ENCODE results near the gene CARMIL3.

The CARMIL3 gene

DNA sequence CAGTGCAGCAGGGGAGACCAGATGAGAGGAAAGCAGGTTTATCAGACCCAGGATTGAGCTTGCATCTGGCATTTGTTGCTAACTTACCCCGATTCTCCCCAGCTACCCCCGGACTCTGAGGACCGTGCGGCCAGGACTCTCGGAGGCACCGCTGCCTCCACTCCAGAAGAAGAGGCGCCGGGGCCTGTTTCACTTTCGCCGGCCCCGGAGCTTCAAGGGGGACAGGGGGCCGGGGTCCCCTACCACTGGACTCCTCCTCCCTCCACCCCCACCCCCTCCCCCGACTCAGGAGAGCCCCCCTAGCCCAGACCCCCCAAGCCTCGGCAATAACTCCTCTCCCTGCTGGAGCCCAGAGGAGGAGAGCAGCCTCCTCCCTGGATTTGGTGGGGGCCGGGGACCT, 13.0 kb downstream of the CARMIL3 start:
- H3K4me3 Mint-ChIP-seq: no peak overlapping the region
- ATAC-seq: no peak
- DNase-seq (ENCODE audit: low spot score in 2 of 2): no peak
- no peaks in the 10 kb centered on the region for H3K9me3 Mint-ChIP-seq
- no peaks in the 10 kb centered on the region for H3K36me3 Mint-ChIP-seq
- H3K4me1 Mint-ChIP-seq: peaks cover 7% of the 10 kb centered on the region
- no peak overlapping the region for H3K27ac Mint-ChIP-seq

DNA sequence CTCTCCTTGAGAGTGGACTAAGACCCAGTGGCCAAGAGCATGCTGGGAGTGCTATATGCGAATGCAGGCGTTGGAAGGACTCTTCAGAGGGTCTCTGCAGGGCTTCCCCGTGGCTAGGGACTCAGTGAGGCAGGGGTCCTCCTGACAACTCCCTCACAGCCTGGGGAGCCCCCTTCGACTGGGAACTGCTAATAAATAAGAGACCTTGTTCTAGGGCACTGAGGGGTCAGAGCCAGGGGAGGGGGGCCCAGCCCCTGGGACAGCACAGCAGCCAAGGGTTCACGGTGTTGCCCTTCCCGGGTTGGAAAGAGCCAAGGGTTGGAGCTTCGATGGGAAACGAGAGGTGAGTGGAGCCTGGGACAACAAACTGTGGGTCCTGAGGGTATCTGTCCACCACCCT, 13.6 kb downstream of the CARMIL3 start:
- Mint-ChIP-seq H3K4me1 (peaks cover 12% of the 10 kb centered on the region), H3K4me3 (no peak overlapping the region), H3K9me3 (no peaks in the 10 kb centered on the region), H3K36me3 (no peaks in the 10 kb centered on the region), H3K27ac (peak overlapping the region; percentile 20)
- no peak for ATAC-seq
- no peak for DNase-seq (ENCODE audit: low spot score in 2 of 2)

- ATAC-seq (no peak), DNase-seq (ENCODE audit: low spot score in 2 of 2) (no peak)
- H3K9me3 Mint-ChIP-seq: no peaks in the 10 kb centered on the region
- no peaks in the 10 kb centered on the region for H3K36me3 Mint-ChIP-seq
- no peak overlapping the region for H3K27ac Mint-ChIP-seq
- peaks cover 21% of the 10 kb centered on the region for H3K4me1 Mint-ChIP-seq
- H3K4me3 Mint-ChIP-seq: no peak overlapping the region
Measured at GRCh38 chr14:24066496-24067132, 14.8 kb downstream of the CARMIL3 start.

DNA sequence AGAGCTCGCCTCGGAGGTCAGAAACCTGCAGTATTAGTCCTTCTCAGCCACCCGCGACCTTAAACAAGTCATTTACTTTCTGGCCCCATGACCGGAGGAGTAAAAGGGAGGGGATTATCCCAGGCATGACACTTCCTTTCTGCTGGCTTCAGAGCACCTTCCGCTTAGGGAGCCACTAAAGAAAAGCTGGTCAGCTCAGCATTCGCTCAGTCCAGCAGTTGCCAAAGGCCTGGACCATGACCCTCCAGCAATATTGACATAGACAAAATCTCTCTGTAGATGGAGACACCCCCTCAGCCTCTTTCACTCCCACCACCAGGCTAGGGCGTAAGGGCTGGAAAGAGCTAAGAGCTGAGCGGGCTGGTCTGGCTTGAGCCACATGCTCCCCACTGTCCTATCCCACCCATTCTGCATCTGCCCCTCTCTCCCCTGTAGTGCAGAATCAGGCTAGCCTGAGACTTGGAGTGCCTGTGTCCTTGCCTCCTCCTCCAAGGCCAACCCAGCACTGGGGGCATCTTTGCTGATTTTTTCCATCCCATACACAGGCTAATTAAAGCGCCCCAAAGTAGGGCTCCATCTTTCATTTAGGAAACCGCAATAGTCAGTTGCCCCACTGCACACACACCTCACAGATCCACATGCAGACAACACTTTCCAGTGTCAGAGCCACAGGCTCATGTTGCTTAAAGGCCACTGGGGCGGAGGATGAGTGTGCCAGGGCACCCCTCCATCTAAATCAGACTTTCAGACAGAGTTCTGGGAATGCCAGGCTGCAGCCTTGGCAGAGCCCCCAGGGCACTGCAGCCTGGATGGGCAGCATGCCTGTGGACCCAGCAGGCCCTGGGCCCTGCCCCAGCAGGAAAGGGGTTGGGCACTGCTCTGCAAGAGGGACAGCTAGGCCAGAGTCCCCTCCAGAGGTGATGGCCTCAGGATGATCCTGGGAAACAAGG, 15.6 kb downstream of the CARMIL3 start:
- ATAC-seq (no peak), DNase-seq (ENCODE audit: low spot score in 2 of 2) (no peak)
- H3K4me3 Mint-ChIP-seq: no peak overlapping the region
- H3K27ac Mint-ChIP-seq: no peak overlapping the region
- H3K9me3 Mint-ChIP-seq: no peaks in the 10 kb centered on the region
- peaks cover 21% of the 10 kb centered on the region for H3K4me1 Mint-ChIP-seq
- no peaks in the 10 kb centered on the region for H3K36me3 Mint-ChIP-seq

GRCh38 chr14:24068711-24069410, 17.1 kb downstream of the CARMIL3 start:
- H3K9me3 Mint-ChIP-seq: no peaks in the 10 kb centered on the region
- no peaks in the 10 kb centered on the region for H3K36me3 Mint-ChIP-seq
- no peak overlapping the region for H3K4me3 Mint-ChIP-seq
- ATAC-seq: no peak
- no peak overlapping the region for H3K27ac Mint-ChIP-seq
- peaks cover 15% of the 10 kb centered on the region for H3K4me1 Mint-ChIP-seq
- no peak for DNase-seq (ENCODE audit: low spot score in 2 of 2)

DNA sequence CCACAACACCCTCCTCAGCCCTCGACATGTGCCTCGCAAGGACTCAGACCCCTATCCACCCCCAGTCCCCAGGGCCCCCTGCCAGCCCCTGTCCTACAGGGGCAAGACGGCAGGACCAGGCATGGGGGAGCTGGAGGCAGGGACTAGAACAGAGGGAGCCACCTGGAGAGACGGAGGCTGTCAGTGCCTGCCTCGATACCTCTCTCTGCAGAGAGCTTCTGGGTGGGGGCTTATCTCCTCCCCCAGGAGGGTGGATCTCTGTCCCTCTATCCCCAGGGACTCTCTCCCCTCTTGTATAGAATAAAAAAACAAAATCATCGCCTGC, 17.6 kb downstream of the CARMIL3 start:
- H3K4me3 Mint-ChIP-seq: no peak overlapping the region
- no peak for ATAC-seq
- peaks cover 15% of the 10 kb centered on the region for H3K4me1 Mint-ChIP-seq
- H3K27ac Mint-ChIP-seq: no peak overlapping the region
- H3K9me3 Mint-ChIP-seq: no peaks in the 10 kb centered on the region
- DNase-seq (ENCODE audit: low spot score in 2 of 2): no peak
- no peaks in the 10 kb centered on the region for H3K36me3 Mint-ChIP-seq

- Mint-ChIP-seq H3K4me1 (peaks cover 24% of the 10 kb centered on the region), H3K27ac (peak overlapping the region; percentile 13), H3K4me3 (peak overlapping the region; percentile 25), H3K9me3 (no peaks in the 10 kb centered on the region), H3K36me3 (no peaks in the 10 kb centered on the region)
- ATAC-seq (no peak), DNase-seq (ENCODE audit: low spot score in 2 of 2) (no peak)
Measured at GRCh38 chr14:24070285-24071143, 18.7 kb downstream of the CARMIL3 start.

- peak within 1 kb of the TSS; percentile 13 for H3K27ac Mint-ChIP-seq
Measured at GRCh38 chr14:24071144-24071697, 19.4 kb downstream of the CARMIL3 start, which contains the start of gene CPNE6. Gene CPNE6 (plus strand): TSS chr14:24071562. CDS start chr14:24072937, 1,375 bp downstream.

GRCh38 chr14:24071836-24072430, 20.1 kb downstream of the CARMIL3 start:
- H3K36me3 Mint-ChIP-seq: no peaks in the 10 kb centered on the region
- H3K4me3 Mint-ChIP-seq: no peak overlapping the region

More at GRCh38 chr14:24071144-24071697, 19.4 kb downstream of the CARMIL3 start, which contains the start of gene CPNE6:
- ATAC-seq (peak; percentile 97), DNase-seq (ENCODE audit: low spot score in 2 of 2) (peak; percentile 38 to 69)
- H3K9me3 Mint-ChIP-seq: no peaks in the 10 kb centered on the region
- H3K4me1 Mint-ChIP-seq: peaks cover 31% of the 10 kb centered on the region
- no peaks in the 10 kb centered on the region for H3K36me3 Mint-ChIP-seq
- peak within 1 kb of the TSS; percentile 25 for H3K4me3 Mint-ChIP-seq

GRCh38 chr14:24072436-24072835, 20.6 kb downstream of the CARMIL3 start:
- Mint-ChIP-seq H3K4me3 (no peak overlapping the region), H3K9me3 (no peaks in the 10 kb centered on the region), H3K27ac (no peak overlapping the region), H3K36me3 (no peaks in the 10 kb centered on the region), H3K4me1 (peaks cover 36% of the 10 kb centered on the region)
- ATAC-seq (no peak), DNase-seq (ENCODE audit: low spot score in 2 of 2) (no peak)

More at GRCh38 chr14:24071836-24072430, 20.1 kb downstream of the CARMIL3 start:
- Mint-ChIP-seq H3K9me3 (no peaks in the 10 kb centered on the region), H3K4me1 (peaks cover 36% of the 10 kb centered on the region), H3K27ac (peak overlapping the region; percentile 13)
- DNase-seq (ENCODE audit: low spot score in 2 of 2) (no peak), ATAC-seq (no peak)

GRCh38 chr14:24072881-24073877, 21.4 kb downstream of the CARMIL3 start:
- no peak overlapping the region for H3K27ac Mint-ChIP-seq
- no peaks in the 10 kb centered on the region for H3K9me3 Mint-ChIP-seq

GRCh38 chr14:24074625-24075484, 23.0 kb downstream of the CARMIL3 start:
- Mint-ChIP-seq H3K36me3 (peaks cover 5% of the 10 kb centered on the region), H3K27ac (peak overlapping the region; percentile 78), H3K9me3 (no peaks in the 10 kb centered on the region), H3K4me1 (peaks cover 38% of the 10 kb centered on the region), H3K4me3 (no peak overlapping the region)
- ATAC-seq (no peak), DNase-seq (ENCODE audit: low spot score in 2 of 2) (no peak)

More at GRCh38 chr14:24072881-24073877, 21.4 kb downstream of the CARMIL3 start:
- DNase-seq (ENCODE audit: low spot score in 2 of 2) (no peak), ATAC-seq (no peak)
- H3K4me1 Mint-ChIP-seq: peaks cover 36% of the 10 kb centered on the region
- no peak overlapping the region for H3K4me3 Mint-ChIP-seq
- no peaks in the 10 kb centered on the region for H3K36me3 Mint-ChIP-seq
